PC-3 (cell line): Measurements from ENCODE around the gene DHCR7.

Source experiments
- EZH2phosphoT487 ChIP-seq: fragments of 300-600 bp; sonication (generic); IDR thresholded peaks from 2 replicates; pipeline ENCODE4 v1.6.1; 2018; ENCODE audit warnings: mild to moderate bottlenecking, antibody characterized with exemption, low read length, borderline replicate concordance
- TF ChIP-seq, protein P1 (sequence below): fragments of 300-600 bp; sonication (generic); conservative IDR thresholded peaks from 2 replicates; pipeline ENCODE4 v1.5.1; 2017; ENCODE audit warnings: antibody characterized with exemption, low read depth, mild to moderate bottlenecking, low read length

DNA sequence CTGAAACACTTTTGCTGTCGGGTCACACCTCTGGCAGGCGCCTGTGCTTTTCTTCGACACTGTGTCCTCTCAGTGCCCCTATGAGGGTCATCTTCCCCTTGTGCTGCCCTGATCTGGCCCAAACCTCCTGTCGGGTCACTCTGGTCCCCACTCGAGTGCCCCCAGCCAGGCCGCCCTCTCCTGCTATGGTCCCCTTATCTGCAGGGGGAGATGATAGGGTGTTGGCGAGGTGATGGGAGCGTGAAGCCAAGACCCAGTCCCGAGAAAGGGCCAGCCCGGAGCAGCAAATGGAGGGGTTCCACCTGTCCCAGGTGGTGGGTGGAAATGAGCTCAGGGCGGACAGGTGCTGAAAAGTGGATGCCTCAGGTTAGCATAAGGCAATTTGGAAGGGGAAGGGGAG is 14.5 kb upstream of the DHCR7 start:
- TF ChIP-seq, protein P1, sequence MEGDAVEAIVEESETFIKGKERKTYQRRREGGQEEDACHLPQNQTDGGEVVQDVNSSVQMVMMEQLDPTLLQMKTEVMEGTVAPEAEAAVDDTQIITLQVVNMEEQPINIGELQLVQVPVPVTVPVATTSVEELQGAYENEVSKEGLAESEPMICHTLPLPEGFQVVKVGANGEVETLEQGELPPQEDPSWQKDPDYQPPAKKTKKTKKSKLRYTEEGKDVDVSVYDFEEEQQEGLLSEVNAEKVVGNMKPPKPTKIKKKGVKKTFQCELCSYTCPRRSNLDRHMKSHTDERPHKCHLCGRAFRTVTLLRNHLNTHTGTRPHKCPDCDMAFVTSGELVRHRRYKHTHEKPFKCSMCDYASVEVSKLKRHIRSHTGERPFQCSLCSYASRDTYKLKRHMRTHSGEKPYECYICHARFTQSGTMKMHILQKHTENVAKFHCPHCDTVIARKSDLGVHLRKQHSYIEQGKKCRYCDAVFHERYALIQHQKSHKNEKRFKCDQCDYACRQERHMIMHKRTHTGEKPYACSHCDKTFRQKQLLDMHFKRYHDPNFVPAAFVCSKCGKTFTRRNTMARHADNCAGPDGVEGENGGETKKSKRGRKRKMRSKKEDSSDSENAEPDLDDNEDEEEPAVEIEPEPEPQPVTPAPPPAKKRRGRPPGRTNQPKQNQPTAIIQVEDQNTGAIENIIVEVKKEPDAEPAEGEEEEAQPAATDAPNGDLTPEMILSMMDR: no peak
- TF ChIP-seq EZH2phosphoT487: no peak
